ENCODE results near the gene GINS1.

GRCh38 chr20:25468126-25469075 lies 60.9 kb downstream of the GINS1 start:
- TF ChIP-seq EP300 (IDR thresholded peaks at IDR 0.05; ENCODE audit: borderline replicate concordance): no peak
- no peak for TF ChIP-seq NFIC (IDR thresholded peaks at IDR 0.05)
- TF ChIP-seq RAD21 (IDR thresholded peaks at IDR 0.05; ENCODE audit: low read depth): no peak
- no peak for TF ChIP-seq YY1 (IDR thresholded peaks at IDR 0.05; ENCODE audit: low read depth)
- TF ChIP-seq, protein P1, sequence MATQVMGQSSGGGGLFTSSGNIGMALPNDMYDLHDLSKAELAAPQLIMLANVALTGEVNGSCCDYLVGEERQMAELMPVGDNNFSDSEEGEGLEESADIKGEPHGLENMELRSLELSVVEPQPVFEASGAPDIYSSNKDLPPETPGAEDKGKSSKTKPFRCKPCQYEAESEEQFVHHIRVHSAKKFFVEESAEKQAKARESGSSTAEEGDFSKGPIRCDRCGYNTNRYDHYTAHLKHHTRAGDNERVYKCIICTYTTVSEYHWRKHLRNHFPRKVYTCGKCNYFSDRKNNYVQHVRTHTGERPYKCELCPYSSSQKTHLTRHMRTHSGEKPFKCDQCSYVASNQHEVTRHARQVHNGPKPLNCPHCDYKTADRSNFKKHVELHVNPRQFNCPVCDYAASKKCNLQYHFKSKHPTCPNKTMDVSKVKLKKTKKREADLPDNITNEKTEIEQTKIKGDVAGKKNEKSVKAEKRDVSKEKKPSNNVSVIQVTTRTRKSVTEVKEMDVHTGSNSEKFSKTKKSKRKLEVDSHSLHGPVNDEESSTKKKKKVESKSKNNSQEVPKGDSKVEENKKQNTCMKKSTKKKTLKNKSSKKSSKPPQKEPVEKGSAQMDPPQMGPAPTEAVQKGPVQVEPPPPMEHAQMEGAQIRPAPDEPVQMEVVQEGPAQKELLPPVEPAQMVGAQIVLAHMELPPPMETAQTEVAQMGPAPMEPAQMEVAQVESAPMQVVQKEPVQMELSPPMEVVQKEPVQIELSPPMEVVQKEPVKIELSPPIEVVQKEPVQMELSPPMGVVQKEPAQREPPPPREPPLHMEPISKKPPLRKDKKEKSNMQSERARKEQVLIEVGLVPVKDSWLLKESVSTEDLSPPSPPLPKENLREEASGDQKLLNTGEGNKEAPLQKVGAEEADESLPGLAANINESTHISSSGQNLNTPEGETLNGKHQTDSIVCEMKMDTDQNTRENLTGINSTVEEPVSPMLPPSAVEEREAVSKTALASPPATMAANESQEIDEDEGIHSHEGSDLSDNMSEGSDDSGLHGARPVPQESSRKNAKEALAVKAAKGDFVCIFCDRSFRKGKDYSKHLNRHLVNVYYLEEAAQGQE (IDR thresholded peaks at IDR 0.05; ENCODE audit: low read depth): no peak
- TF ChIP-seq, protein P2, sequence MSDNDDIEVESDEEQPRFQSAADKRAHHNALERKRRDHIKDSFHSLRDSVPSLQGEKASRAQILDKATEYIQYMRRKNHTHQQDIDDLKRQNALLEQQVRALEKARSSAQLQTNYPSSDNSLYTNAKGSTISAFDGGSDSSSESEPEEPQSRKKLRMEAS (IDR thresholded peaks at IDR 0.05): no peak
- no peak for TF ChIP-seq TEAD4 (IDR thresholded peaks at IDR 0.05)
- no peak for TF ChIP-seq EGR1 (IDR thresholded peaks at IDR 0.05)
- TF ChIP-seq CEBPB (IDR thresholded peaks at IDR 0.05): no peak
- no peak for TF ChIP-seq TCF12 (IDR thresholded peaks at IDR 0.05; ENCODE audit: low read depth)

Measured in Ishikawa (cell line).